SK-N-SH (cell line): ENCODE measurements around the gene PIK3R5.

Experiments
- EP300 ChIP-seq, 2 experiments: IDR thresholded peaks; 2 replicates each; pipeline versions ENCODE4 v1.4.0 to v1.6.1; 2012; ENCODE audit warnings: borderline replicate concordance in 1 of 2, low read depth in 1 of 2, low read length in 1 of 2
- RAD21 ChIP-seq: IDR thresholded peaks from 2 replicates; pipeline ENCODE4 v1.6.1; 2012; ENCODE audit warnings: mild to moderate bottlenecking, low read length
- TCF12 ChIP-seq: IDR thresholded peaks from 2 replicates; pipeline ENCODE4 v1.4.0; 2012
- TF ChIP-seq, protein P1 (sequence below): fragments of 200-600 bp; sonication (generic); IDR thresholded peaks from 2 replicates; pipeline ENCODE4 v1.6.1; 2017; ENCODE audit warnings: antibody characterized with exemption, mild to moderate bottlenecking, moderate library complexity
- TF ChIP-seq, protein P2 (sequence below): IDR thresholded peaks from 2 replicates; pipeline ENCODE4 v1.6.1; 2012; ENCODE audit warnings: mild to moderate bottlenecking, low read depth, low read length, moderate library complexity
- TF ChIP-seq, protein P3 (sequence below): IDR thresholded peaks from 2 replicates; pipeline ENCODE4 v1.4.0; 2012; ENCODE audit warnings: low read depth

DNA sequence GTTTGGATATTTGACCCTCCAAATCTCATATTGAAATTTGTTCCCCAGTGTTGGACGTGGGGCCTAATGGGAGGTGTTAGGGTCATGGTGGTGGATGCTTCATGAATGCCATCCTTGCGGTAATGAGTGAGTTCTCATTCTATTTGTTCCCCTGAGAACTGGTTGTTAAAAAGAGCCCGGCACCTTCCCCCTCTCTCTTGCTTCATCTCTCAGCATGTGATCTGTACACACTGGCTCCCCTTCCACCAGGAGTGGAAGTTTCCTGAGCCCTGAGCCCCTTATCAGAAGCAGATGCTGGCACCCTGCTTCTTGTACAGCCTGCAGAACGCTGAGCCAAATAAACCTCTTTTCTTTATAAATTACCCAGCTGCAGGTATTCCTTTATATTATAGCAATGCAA, 123.7 kb downstream of the PIK3R5 start:
- TF ChIP-seq, protein P1, sequence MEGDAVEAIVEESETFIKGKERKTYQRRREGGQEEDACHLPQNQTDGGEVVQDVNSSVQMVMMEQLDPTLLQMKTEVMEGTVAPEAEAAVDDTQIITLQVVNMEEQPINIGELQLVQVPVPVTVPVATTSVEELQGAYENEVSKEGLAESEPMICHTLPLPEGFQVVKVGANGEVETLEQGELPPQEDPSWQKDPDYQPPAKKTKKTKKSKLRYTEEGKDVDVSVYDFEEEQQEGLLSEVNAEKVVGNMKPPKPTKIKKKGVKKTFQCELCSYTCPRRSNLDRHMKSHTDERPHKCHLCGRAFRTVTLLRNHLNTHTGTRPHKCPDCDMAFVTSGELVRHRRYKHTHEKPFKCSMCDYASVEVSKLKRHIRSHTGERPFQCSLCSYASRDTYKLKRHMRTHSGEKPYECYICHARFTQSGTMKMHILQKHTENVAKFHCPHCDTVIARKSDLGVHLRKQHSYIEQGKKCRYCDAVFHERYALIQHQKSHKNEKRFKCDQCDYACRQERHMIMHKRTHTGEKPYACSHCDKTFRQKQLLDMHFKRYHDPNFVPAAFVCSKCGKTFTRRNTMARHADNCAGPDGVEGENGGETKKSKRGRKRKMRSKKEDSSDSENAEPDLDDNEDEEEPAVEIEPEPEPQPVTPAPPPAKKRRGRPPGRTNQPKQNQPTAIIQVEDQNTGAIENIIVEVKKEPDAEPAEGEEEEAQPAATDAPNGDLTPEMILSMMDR, result no peak
- TF ChIP-seq, protein P2, sequence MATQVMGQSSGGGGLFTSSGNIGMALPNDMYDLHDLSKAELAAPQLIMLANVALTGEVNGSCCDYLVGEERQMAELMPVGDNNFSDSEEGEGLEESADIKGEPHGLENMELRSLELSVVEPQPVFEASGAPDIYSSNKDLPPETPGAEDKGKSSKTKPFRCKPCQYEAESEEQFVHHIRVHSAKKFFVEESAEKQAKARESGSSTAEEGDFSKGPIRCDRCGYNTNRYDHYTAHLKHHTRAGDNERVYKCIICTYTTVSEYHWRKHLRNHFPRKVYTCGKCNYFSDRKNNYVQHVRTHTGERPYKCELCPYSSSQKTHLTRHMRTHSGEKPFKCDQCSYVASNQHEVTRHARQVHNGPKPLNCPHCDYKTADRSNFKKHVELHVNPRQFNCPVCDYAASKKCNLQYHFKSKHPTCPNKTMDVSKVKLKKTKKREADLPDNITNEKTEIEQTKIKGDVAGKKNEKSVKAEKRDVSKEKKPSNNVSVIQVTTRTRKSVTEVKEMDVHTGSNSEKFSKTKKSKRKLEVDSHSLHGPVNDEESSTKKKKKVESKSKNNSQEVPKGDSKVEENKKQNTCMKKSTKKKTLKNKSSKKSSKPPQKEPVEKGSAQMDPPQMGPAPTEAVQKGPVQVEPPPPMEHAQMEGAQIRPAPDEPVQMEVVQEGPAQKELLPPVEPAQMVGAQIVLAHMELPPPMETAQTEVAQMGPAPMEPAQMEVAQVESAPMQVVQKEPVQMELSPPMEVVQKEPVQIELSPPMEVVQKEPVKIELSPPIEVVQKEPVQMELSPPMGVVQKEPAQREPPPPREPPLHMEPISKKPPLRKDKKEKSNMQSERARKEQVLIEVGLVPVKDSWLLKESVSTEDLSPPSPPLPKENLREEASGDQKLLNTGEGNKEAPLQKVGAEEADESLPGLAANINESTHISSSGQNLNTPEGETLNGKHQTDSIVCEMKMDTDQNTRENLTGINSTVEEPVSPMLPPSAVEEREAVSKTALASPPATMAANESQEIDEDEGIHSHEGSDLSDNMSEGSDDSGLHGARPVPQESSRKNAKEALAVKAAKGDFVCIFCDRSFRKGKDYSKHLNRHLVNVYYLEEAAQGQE, result no peak
- TF ChIP-seq, protein P3, sequence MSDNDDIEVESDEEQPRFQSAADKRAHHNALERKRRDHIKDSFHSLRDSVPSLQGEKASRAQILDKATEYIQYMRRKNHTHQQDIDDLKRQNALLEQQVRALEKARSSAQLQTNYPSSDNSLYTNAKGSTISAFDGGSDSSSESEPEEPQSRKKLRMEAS, result no peak
- TF ChIP-seq RAD21, result no peak
- TF ChIP-seq EP300 (IDR thresholded peaks at IDR 0.05; ENCODE audit: borderline replicate concordance in 1 of 2, low read depth in 1 of 2, low read length in 1 of 2), result no peak
- no peak for TF ChIP-seq TCF12
